ENCODE measurements around the gene PCDHGA9. TPM values are rescaled to one million over a fixed set of nuclear protein-coding genes. Genes with fewer than 3 reads are reported as not detected.
A peak's percentile ranks its signal among the peaks of the same experiment; 100 is the strongest.
"Not testable (repeated sequence)": the region's sequence is repeated elsewhere in the genome, so short reads cannot be mapped to it uniquely, and the experiment has no call there.

PCDHGA9 gene
- total and polyA plus RNA-seq, 2 donors from 2014 or later, result 0.54 to 7.6 TPM

DNA sequence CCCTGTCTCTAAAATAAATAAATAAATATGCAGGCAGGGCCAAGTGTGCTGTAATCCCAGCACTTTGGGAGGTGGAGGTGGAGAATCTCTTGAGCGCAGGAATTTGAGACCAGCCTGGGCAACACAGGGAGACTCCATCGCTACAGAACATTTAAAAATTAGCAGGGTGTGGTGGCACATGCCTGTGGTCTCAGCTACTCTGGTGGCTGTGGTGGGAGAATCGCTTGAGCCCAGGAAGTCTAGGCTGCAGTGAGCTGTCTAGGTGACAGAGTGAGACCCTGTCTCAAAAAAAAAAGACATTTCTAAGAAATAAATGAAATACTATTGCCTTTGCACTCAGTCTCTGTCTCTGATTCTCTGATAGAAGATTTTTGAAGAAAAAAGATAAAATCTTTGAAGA is 9.0 kb downstream of the PCDHGA9 start:
- intact Hi-C loops (cut with DNase I), result no loop called here
- DNase-seq, result no peak
- Histone ChIP-seq H3K36me3 (ENCODE audit: control insufficient read depth in 2 of 3, insufficient read depth in 3 of 3, low read length in 3 of 3) (no peaks in the 10 kb centered on the region), H3K9ac (ENCODE audit: low read length in 3 of 3) (no peak overlapping the region), H3K4me3 (ENCODE audit: low read length in 3 of 3) (no peak overlapping the region), H3K27me3 (ENCODE audit: control insufficient read depth, insufficient read depth, low read length) (no peaks in the 10 kb centered on the region), H3K9me3 (ENCODE audit: control insufficient read depth in 2 of 3, insufficient read depth in 1 of 3, low read length in 3 of 3) (peaks cover 1 to 50% (median 25%) of the 10 kb centered on the region in 3 donors), H3K27ac (ENCODE audit: low read depth in 2 of 2, low read length in 2 of 2) (no peak overlapping the region), H3K4me1 (ENCODE audit: control insufficient read depth in 2 of 3, insufficient read depth in 2 of 3, low read depth in 1 of 3, low read length in 3 of 3) (no peaks in the 10 kb centered on the region)
- FAIRE-seq, result no peak
- no peak for TF ChIP-seq CTCF (IDR thresholded peaks at IDR 0.05; ENCODE audit: borderline replicate concordance, extremely low read depth, insufficient read depth)

GRCh38 chr5:141412854-141413539 is 10.4 kb downstream of the PCDHGA9 start, which contains the start of gene PCDHGA10:
PCDHGA10 (plus strand) TSS chr5:141412987; CDS start chr5:141413176, 189 bp downstream.
- intact Hi-C loops (cut with DNase I), result no loop called here
- Histone ChIP-seq H3K4me3 (ENCODE audit: low read length in 3 of 3) (peak within 1 kb of the TSS; percentile 9 to 54 (median 44)), H3K36me3 (ENCODE audit: control insufficient read depth in 2 of 3, insufficient read depth in 3 of 3, low read length in 3 of 3) (no peaks in the 10 kb centered on the region), H3K27ac (ENCODE audit: low read depth in 2 of 2, low read length in 2 of 2) (no peak within 1 kb of the TSS), H3K27me3 (ENCODE audit: control insufficient read depth, insufficient read depth, low read length) (no peaks in the 10 kb centered on the region), H3K9me3 (ENCODE audit: control insufficient read depth in 2 of 3, insufficient read depth in 1 of 3, low read length in 3 of 3) (peaks cover 1 to 50% (median 27%) of the 10 kb centered on the region in 3 donors), H3K9ac (ENCODE audit: low read length in 3 of 3) (no peak within 1 kb of the TSS), H3K4me1 (ENCODE audit: control insufficient read depth in 2 of 3, insufficient read depth in 2 of 3, low read depth in 1 of 3, low read length in 3 of 3) (no peaks in the 10 kb centered on the region)
- FAIRE-seq, result no peak
- TF ChIP-seq CTCF (IDR thresholded peaks at IDR 0.05; ENCODE audit: borderline replicate concordance, extremely low read depth, insufficient read depth), result peak; percentile 28
- peak in 3 of 5 donors; percentile 29 to 47 (median 31) for DNase-seq

DNA sequence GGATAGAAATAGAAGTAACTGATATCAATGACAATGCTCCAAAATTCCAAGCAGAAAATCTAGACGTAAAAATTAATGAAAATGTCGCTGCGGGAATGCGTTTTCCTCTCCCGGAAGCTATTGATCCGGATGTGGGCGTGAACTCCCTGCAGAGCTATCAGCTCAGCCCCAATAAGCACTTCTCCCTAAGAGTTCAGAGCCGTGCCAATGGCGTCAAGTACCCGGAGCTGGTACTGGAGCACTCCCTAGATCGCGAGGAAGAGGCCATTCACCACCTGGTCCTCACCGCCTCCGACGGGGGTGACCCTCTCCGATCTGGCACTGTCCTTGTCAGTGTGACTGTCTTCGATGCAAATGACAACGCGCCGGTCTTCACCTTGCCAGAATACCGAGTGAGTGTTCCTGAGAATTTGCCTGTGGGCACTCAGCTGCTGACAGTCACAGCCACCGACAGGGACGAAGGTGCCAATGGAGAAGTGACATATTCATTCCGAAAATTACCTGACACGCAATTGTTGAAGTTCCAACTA is 11.0 kb downstream of the PCDHGA9 start:
- H3K27ac ChIP-seq (ENCODE audit: low read depth in 2 of 2, low read length in 2 of 2), result no peak overlapping the region
- H3K4me3 ChIP-seq (ENCODE audit: low read length in 3 of 3), result peak overlapping the region in 2 of 3 donors; percentile 44 to 54
- no peaks in the 10 kb centered on the region for H3K4me1 ChIP-seq (ENCODE audit: control insufficient read depth in 2 of 3, insufficient read depth in 2 of 3, low read depth in 1 of 3, low read length in 3 of 3)
- TF ChIP-seq CTCF (IDR thresholded peaks at IDR 0.05; ENCODE audit: borderline replicate concordance, extremely low read depth, insufficient read depth), result no peak
- no peaks in the 10 kb centered on the region for H3K36me3 ChIP-seq (ENCODE audit: control insufficient read depth in 2 of 3, insufficient read depth in 3 of 3, low read length in 3 of 3)
- no peak for DNase-seq
- H3K27me3 ChIP-seq (ENCODE audit: control insufficient read depth, insufficient read depth, low read length), result no peaks in the 10 kb centered on the region
- no peak for FAIRE-seq
- H3K9me3 ChIP-seq (ENCODE audit: control insufficient read depth in 2 of 3, insufficient read depth in 1 of 3, low read length in 3 of 3), result peaks cover 1 to 52% (median 31%) of the 10 kb centered on the region in 3 donors
- H3K9ac ChIP-seq (ENCODE audit: low read length in 3 of 3), result no peak overlapping the region
- intact Hi-C loops (cut with DNase I), result no loop called here

GRCh38 chr5:141414548-141415274 is 12.1 kb downstream of the PCDHGA9 start:
- H3K4me1 ChIP-seq (ENCODE audit: control insufficient read depth in 2 of 3, insufficient read depth in 2 of 3, low read depth in 1 of 3, low read length in 3 of 3); intact Hi-C loops (cut with DNase I); H3K27me3 ChIP-seq (ENCODE audit: control insufficient read depth, insufficient read depth, low read length); H3K27ac ChIP-seq (ENCODE audit: low read depth in 2 of 2, low read length in 2 of 2); H3K4me3 ChIP-seq (ENCODE audit: low read length in 3 of 3); FAIRE-seq; H3K9ac ChIP-seq (ENCODE audit: low read length in 3 of 3); H3K36me3 ChIP-seq (ENCODE audit: control insufficient read depth in 2 of 3, insufficient read depth in 3 of 3, low read length in 3 of 3); DNase-seq: not testable (repeated sequence)
- H3K9me3 ChIP-seq (ENCODE audit: control insufficient read depth in 2 of 3, insufficient read depth in 1 of 3, low read length in 3 of 3), result peaks cover 1 to 52% (median 30%) of the 10 kb centered on the region in 3 donors

DNA sequence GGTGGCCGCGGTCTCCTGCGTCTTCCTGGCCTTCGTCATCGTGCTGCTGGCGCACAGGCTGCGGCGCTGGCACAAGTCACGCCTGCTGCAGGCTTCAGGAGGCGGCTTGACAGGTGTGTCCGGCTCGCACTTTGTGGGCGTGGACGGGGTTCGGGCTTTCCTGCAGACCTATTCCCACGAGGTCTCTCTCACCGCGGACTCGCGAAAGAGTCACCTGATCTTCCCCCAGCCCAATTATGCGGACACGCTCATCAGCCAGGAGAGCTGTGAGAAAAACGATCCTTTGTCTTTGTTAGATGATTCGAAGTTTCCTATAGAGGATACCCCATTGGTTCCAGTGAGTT is 12.7 kb downstream of the PCDHGA9 start:
- H3K4me3 ChIP-seq (ENCODE audit: low read length in 3 of 3); H3K36me3 ChIP-seq (ENCODE audit: control insufficient read depth in 2 of 3, insufficient read depth in 3 of 3, low read length in 3 of 3); DNase-seq; intact Hi-C loops (cut with DNase I); H3K4me1 ChIP-seq (ENCODE audit: control insufficient read depth in 2 of 3, insufficient read depth in 2 of 3, low read depth in 1 of 3, low read length in 3 of 3); FAIRE-seq; H3K27ac ChIP-seq (ENCODE audit: low read depth in 2 of 2, low read length in 2 of 2); H3K27me3 ChIP-seq (ENCODE audit: control insufficient read depth, insufficient read depth, low read length); H3K9ac ChIP-seq (ENCODE audit: low read length in 3 of 3): not testable (repeated sequence)
- peaks cover 3 to 51% (median 29%) of the 10 kb centered on the region in 3 donors for H3K9me3 ChIP-seq (ENCODE audit: control insufficient read depth in 2 of 3, insufficient read depth in 1 of 3, low read length in 3 of 3)

Measured in kidney (tissue), 14 donors.